Ovary (tissue), 9 donors: ENCODE results near the gene HOXB9. TPM values are rescaled to one million over a fixed set of nuclear protein-coding genes. Genes with fewer than 3 reads are reported as not detected.

Source experiments
- DNase-seq, 5 donors: peaks; one replicate each; pipeline ENCODE4 v3.0.0-alpha.2; 2019 to 2020
- H3K27ac ChIP-seq, 2 donors: fragments of 200-600 bp; one replicate each; pipeline versions ENCODE4 v1.5.1 to v1.8.0; 2019 to 2022
- H3K27me3 ChIP-seq: fragments of 200-600 bp; one replicate; pipeline ENCODE4 v1.8.0; 2022
- H3K36me3 ChIP-seq: fragments of 200-600 bp; sonication (generic); one replicate; pipeline ENCODE4 v1.5.1; 2019
- H3K4me1 ChIP-seq: one replicate; pipeline ENCODE4 v1.8.1; 2013; ENCODE audit warnings: mild to moderate bottlenecking, moderate library complexity; ENCODE audit not compliant: insufficient read depth
- H3K4me3 ChIP-seq: fragments of 200-600 bp; sonication (generic); one replicate; pipeline ENCODE4 v1.5.1; 2017
- H3K9me3 ChIP-seq, 2 donors: fragments of 200-600 bp in 1 of 2; sonication (generic) in 1 of 2; one replicate each; pipeline versions ENCODE4 v1.5.1 to v1.8.1; 2013 to 2019; ENCODE audit warnings: mild to moderate bottlenecking in 1 of 2, moderate library complexity in 1 of 2
- EP300 ChIP-seq: sonication (generic); formaldehyde crosslinking; IDR thresholded peaks from one replicate; pipeline ENCODE4 v1.6.1; 2017; ENCODE audit warnings: antibody characterized with exemption
- POLR2A ChIP-seq: fragments of 450-650 bp; IDR thresholded peaks from one replicate; pipeline ENCODE4 v1.6.1; 2017; ENCODE audit warnings: antibody characterized with exemption, mild to moderate bottlenecking, moderate library complexity
- WGBS, 3 donors: extraction: QIAGEN DNeasy Blood & Tissue Kit in 1 of 3; methylation state at CpG; one replicate each; pipeline versions ENCODE4 v1.1.5 to v1.1.7; 2013 to 2017; 5-methylcytosine and 5-hydroxymethylcytosine counted together
- intact Hi-C, 4 donors: fragments of 100-400 bp; cut with DNase I; formaldehyde crosslinking; loops; one replicate each; pipeline versions ENCODE4 v1.11.0 to v1.15.1; 2022 to 2023
- polyA plus RNA-seq, 2 donors: library from polyadenylated mRNA; stranded (reverse); fragments of 200-250 nt in 1 of 2; fragments of 350-450 nt in 1 of 2; fragmentation: Illumina TruSeq in 1 of 2; extraction: RNeasy Lipid Tissue Mini Kit (QIAGEN cat#74804) in 1 of 2; gene quantifications; one replicate each; pipeline ENCODE4 v1.2.3, GENCODE V29; 2013 to 2014
- total RNA-seq, 7 donors: library from RNA; depleted of rRNA in 2 of 7; stranded (reverse); fragments of >200 nt in 2 of 7; fragmentation: NEBNext Ultra II Directional in 3 of 7; extraction: Animal tissue kit (Norgen Biotek cat#: 25700) in 3 of 7; gene quantifications; one replicate each; pipeline versions ENCODE4 v1.1.0 to v1.2.4, GENCODE V29; 2016 to 2023
- TF ChIP-seq, protein P1 (sequence below), 3 donors: fragments of 450-650 bp in 2 of 3; fragments of 200-600 bp in 1 of 3; IDR thresholded peaks; one replicate each; pipeline versions ENCODE4 v1.5.1 to v1.8.0; 2016 to 2022; ENCODE audit warnings: antibody characterized with exemption in 3 of 3, mild to moderate bottlenecking in 1 of 3
- donor health status: DM: no; HTN: no; CAD: no; lungs with moderate emphysema.
- donor health status: DM: no; HTN: no; CAD: no.
- donor health status: Bipolar disorder and iron deficiency.
- donor health status: DM: yes; HTN: yes; CAD: no.
- donor health status: DM: no; HTN: no; CAD: no.
- donor health status: DM: yes; HTN: yes; CAD: no.

HOXB9 gene
- total and polyA plus RNA-seq, 9 donors = 0.10 to 0.36 (median 0.12) TPM; not detected in 4

DNA sequence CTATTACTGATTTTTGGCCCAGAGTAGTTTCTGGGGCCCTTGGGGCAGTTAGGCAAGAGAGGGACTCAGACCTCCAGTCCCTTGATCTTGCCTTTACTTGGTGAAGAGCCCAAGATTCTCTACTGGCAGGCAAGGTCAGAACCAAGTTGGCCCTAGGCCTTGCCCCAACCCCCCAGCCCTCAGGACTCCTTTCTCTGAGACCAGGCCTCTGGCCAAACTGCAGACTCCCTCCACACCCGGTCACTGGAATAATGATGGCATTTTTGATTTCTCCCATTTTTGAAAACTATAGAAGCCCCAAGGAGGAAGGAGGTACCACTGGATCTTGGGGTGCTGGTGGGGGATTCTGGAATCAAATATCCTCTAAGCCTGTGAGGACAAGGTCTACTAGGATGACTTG lies 18.0 kb upstream of the HOXB9 start:
- DNase-seq = no peak
- Histone ChIP-seq H3K27me3 (no peaks in the 10 kb centered on the region), H3K27ac (no peak overlapping the region), H3K4me3 (no peak overlapping the region), H3K36me3 (no peaks in the 10 kb centered on the region), H3K9me3 (no peaks in the 10 kb centered on the region), H3K4me1 (no peaks in the 10 kb centered on the region)
- WGBS, 3 donors = 45 to 89% (median 68%) methylated on average over 1 of the region's 1 CpG
- intact Hi-C loops = no loop called here
- TF ChIP-seq EP300 = no peak
- TF ChIP-seq, protein P1, sequence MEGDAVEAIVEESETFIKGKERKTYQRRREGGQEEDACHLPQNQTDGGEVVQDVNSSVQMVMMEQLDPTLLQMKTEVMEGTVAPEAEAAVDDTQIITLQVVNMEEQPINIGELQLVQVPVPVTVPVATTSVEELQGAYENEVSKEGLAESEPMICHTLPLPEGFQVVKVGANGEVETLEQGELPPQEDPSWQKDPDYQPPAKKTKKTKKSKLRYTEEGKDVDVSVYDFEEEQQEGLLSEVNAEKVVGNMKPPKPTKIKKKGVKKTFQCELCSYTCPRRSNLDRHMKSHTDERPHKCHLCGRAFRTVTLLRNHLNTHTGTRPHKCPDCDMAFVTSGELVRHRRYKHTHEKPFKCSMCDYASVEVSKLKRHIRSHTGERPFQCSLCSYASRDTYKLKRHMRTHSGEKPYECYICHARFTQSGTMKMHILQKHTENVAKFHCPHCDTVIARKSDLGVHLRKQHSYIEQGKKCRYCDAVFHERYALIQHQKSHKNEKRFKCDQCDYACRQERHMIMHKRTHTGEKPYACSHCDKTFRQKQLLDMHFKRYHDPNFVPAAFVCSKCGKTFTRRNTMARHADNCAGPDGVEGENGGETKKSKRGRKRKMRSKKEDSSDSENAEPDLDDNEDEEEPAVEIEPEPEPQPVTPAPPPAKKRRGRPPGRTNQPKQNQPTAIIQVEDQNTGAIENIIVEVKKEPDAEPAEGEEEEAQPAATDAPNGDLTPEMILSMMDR (IDR thresholded peaks at IDR 0.05) = no peak
- no peak for TF ChIP-seq POLR2A

DNA sequence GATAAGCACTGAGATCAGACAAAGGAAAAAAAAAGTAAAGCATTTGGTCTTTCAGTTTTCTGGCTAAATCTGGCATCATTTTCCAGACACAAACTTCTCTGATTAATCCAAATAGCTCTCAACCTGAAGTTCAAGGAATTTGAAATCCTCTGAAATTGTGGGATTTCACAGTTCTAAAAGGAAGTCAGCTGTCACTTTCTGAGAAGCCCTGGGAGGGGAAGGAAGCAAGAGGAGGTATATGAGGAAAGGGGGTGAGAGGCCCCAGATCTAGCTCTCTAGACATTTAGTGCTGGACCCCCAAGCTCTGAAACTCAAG lies 17.5 kb upstream of the HOXB9 start:
- Histone ChIP-seq H3K4me3 (no peak overlapping the region), H3K4me1 (no peaks in the 10 kb centered on the region), H3K9me3 (no peaks in the 10 kb centered on the region), H3K27me3 (no peaks in the 10 kb centered on the region), H3K36me3 (no peaks in the 10 kb centered on the region), H3K27ac (no peak overlapping the region)
- TF ChIP-seq EP300 (no peak), POLR2A (no peak)
- TF ChIP-seq, protein P1 (IDR thresholded peaks at IDR 0.05) = no peak
- intact Hi-C loops = no loop called here
- no peak for DNase-seq

DNA sequence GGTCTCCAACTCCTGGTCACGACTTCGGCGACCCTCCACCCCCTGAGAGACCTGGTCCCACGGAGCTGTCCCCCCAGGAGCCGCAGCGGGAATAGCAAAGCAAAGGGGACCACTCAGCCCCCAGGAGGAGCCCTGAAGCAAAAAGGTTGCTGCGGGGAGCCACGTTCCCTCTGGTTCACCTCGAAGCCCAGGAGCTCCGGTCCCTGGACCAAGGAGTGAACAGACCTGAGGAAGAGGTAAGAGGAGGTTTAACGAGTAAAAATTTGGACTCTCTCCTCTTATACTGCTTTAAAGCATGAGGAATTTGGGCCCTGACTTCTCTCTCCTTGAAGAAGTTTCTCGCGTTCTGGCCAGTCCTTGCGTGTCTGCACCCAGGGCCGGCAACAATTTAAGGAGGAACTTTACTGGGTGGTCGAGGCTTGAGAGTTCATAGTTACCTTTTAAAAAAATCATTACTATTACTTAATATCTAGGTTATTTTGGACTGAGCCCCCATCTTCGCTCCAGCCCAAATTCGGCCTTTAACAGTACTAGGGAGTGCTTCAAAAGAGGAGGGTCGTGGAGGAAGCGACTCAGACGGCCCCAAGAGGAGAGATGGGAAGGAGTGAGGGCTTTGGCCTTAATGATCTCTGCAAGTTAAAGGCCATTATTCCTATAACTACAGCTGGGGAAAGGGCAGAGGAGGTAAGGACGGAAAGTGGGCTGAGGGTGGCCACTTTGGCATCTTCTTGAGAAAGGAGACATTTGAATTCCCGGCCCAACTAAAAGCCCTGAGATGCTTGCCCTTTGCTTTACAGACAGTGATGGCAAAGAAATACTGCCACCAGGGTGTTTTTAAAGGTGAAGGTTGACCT lies 16.9 kb upstream of the HOXB9 start:
- TF ChIP-seq EP300 (no peak), POLR2A (no peak)
- H3K4me3 ChIP-seq = no peak overlapping the region
- H3K4me1 ChIP-seq = no peaks in the 10 kb centered on the region
- H3K36me3 ChIP-seq = no peaks in the 10 kb centered on the region
- H3K27me3 ChIP-seq = no peaks in the 10 kb centered on the region
- WGBS, 3 donors = 16 to 32% (median 18%) methylated on average over 23 of the region's 23 CpGs
- DNase-seq = no peak
- no peak overlapping the region for H3K27ac ChIP-seq
- intact Hi-C loops = no loop called here
- no peaks in the 10 kb centered on the region for H3K9me3 ChIP-seq

DNA sequence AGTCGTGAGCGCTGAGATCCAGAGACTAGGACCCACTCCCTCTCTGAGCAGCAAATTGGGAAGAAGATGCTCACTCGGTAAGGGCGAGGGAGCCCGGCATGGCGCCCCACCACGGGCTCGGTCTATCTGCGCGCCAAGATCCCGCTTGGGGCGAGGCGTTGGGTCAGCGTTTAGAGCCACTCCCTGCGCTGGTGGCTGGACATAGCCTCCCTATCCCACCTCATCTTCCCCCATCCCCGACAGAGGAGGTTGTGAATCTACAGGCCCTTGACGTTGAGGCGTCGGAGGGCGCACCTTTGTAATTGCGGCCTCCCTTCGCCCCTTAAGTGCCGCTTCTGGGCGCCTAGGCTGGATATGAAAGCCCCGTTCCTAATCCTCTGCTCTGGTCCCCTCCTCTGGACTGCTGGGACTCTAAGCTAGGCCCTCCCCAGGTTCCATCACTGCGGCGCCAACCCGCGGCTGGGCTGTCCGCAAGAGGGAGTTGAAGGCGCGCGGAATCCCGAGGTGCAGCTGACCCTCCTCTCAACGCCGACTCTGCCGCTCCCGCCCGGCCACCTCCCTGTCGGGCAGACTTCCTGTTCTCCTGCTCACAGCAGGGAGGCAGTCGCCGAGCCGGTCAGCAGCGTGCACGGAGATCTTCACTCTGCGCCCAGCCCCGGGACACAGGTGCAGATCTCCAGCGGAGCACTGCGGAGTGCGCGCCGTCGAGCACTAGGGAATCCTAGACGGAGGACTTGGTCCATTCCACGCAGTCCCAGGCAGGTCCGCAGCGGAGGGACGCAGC lies 16.1 kb upstream of the HOXB9 start:
- intact Hi-C loops = no loop called here
- Histone ChIP-seq H3K27me3 (no peaks in the 10 kb centered on the region), H3K4me3 (no peak overlapping the region), H3K36me3 (no peaks in the 10 kb centered on the region), H3K27ac (no peak overlapping the region), H3K9me3 (no peaks in the 10 kb centered on the region), H3K4me1 (no peaks in the 10 kb centered on the region)
- no peak for DNase-seq
- WGBS, 3 donors = 2 to 7% (median 3%) methylated on average over 50 to 58 of the region's 58 CpGs
- TF ChIP-seq, protein P1 (IDR thresholded peaks at IDR 0.05) = no peak
- TF ChIP-seq EP300 = no peak
- no peak for TF ChIP-seq POLR2A

DNA sequence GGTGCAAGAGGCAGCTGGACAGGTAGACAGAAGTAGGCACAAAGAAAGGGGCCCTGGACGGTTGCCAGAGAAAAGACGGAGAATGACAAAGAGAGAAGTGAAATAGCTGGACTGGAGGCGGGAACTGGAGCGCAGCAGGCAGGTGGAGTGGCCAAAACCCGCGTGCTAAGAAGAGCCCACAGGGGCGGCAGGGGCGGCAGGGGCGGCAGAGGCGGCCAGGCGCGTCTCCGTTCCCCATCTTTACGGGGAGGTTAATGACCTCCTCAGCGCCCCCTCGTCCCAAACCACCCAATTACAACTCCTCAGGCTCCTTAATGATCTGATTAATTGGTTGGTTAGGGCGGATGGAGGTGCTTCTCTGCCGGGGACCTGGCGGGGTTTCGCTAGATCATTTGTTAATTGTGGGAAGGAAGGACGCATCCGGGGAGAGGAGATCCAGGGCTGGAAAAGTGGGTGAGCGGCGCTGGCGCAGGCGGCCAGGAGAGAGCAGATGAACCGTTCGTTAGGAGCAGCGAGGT lies 15.4 kb upstream of the HOXB9 start:
- TF ChIP-seq POLR2A (no peak), EP300 (no peak)
- no peaks in the 10 kb centered on the region for H3K9me3 ChIP-seq
- H3K4me3 ChIP-seq = no peak overlapping the region
- H3K36me3 ChIP-seq = no peaks in the 10 kb centered on the region
- no peaks in the 10 kb centered on the region for H3K27me3 ChIP-seq
- 1 to 8% (median 4%) methylated on average over 29 of the region's 29 CpGs for WGBS, 3 donors
- no peaks in the 10 kb centered on the region for H3K4me1 ChIP-seq
- no peak for DNase-seq
- intact Hi-C loops = no loop called here
- H3K27ac ChIP-seq = no peak overlapping the region
